SK-N-MC (cell line): Measurements from ENCODE around the gene PTPN12.

Experiments
- DNase-seq: peaks from one replicate; pipeline ENCODE4 v3.0.0-alpha.2; 2011; ENCODE audit warnings: low read depth, low spot score
- H3K27ac ChIP-seq: fragments of 200-600 bp; sonication (generic); 2 replicates; pipeline ENCODE4 v1.5.1; 2016; ENCODE audit warnings: mixed run types
- H3K36me3 ChIP-seq: fragments of 200-600 bp; sonication (generic); 2 replicates; pipeline ENCODE4 v1.6.1; 2017; ENCODE audit warnings: antibody characterized with exemption, low read length, mixed read lengths; ENCODE audit not compliant: insufficient read depth
- H3K4me3 ChIP-seq: fragments of 200-600 bp; sonication (generic); 2 replicates; pipeline ENCODE4 v1.5.1; 2016
- H3K9ac ChIP-seq: fragments of 200-600 bp; sonication (generic); 2 replicates; pipeline ENCODE4 v1.8.0; 2017; ENCODE audit warnings: mixed run types, mixed read lengths; ENCODE audit not compliant: insufficient read length
- H3K9me3 ChIP-seq: fragments of 200-600 bp; sonication (generic); 2 replicates; pipeline ENCODE4 v1.6.1; 2017; ENCODE audit warnings: low read depth, mild to moderate bottlenecking, antibody characterized with exemption, low read length, moderate library complexity, mixed read lengths
- EZH2 ChIP-seq: fragments of 200-600 bp; sonication (generic); IDR thresholded peaks from one replicate; pipeline ENCODE4 v1.6.1; 2017; ENCODE audit warnings: antibody characterized with exemption
- FOXP2 ChIP-seq: optimal IDR thresholded peaks from 2 replicates; pipeline ENCODE3; 2011; ENCODE audit warnings: mild to moderate bottlenecking, moderate library complexity; ENCODE audit not compliant: insufficient read depth; ENCODE audit errors: extremely low read length, control extremely low read depth
- POLR2AphosphoS5 ChIP-seq: IDR thresholded peaks from 2 replicates; pipeline ENCODE4 v1.6.1; 2012; ENCODE audit warnings: mild to moderate bottlenecking, low read depth, low read length, borderline replicate concordance

PTPN12 gene

DNA sequence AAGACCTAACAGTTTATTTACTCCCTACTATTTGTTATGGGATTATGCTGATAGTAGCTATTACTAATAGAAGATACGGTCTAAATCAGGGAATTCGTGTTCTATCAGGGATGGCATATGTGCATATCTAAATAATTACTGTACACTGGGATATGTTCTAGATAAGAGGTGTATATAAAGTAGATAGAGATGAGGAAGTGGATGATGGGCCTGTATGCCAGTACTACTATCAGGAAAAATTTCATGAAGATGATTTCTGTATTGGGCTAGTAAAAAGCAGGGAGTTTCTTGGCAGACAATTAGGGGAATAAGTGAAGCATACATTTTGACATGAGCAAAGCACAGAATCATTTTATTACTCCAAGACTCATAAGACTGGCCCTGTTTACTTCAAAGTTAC, 26.2 kb downstream of the PTPN12 start:
- TF ChIP-seq FOXP2 (no peak), POLR2AphosphoS5 (no peak), EZH2 (no peak)
- H3K27ac ChIP-seq, result no peak overlapping the region
- DNase-seq, result no peak
- no peaks in the 10 kb centered on the region for H3K9me3 ChIP-seq
- H3K36me3 ChIP-seq, result no peaks in the 10 kb centered on the region
- H3K9ac ChIP-seq, result no peak overlapping the region
- no peak overlapping the region for H3K4me3 ChIP-seq

DNA sequence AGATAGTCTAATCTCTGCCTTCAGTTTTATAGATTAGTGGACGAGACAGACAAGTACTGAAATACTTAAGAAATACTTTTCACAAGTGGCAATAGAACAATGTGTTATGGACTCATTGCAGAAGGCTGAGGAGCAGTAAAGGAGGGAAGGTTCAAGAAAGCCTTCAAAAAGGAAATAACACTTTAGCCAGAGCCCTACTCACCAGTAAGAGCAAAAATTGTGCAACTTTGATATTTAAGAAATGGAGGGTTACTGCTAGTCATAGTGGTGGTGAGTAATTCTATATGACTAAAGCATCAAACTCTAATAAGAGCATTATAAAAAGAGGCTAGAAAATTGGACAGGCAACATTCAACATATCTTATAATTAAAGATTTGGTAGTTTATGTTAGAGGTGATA, 28.8 kb downstream of the PTPN12 start:
- H3K4me3 ChIP-seq, result no peak overlapping the region
- H3K9ac ChIP-seq, result no peak overlapping the region
- H3K27ac ChIP-seq, result no peak overlapping the region
- no peak for DNase-seq
- H3K36me3 ChIP-seq, result no peaks in the 10 kb centered on the region
- H3K9me3 ChIP-seq, result no peaks in the 10 kb centered on the region
- TF ChIP-seq FOXP2 (no peak), POLR2AphosphoS5 (no peak)

DNA sequence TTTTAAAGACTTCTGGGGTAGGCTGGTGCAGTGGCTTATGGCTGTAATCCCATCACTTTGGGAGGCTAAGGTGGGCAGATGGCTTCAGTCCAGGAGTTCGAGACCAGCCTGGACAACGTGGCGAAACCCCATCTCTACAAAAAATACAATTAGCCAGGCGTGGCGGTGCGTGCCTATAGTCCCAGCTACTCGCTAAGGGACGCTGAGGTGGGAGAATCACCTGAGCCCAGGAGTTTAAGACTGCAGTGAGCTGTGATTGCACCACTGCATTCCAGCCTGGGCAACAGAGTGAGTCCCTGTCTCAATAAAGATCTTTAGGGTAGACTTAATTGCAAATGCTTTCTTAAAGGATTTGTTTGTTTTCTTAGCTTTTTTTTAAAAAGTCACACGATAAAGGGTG, 29.3 kb downstream of the PTPN12 start:
- Histone ChIP-seq H3K4me3 (no peak overlapping the region), H3K9me3 (no peaks in the 10 kb centered on the region), H3K9ac (no peak overlapping the region), H3K36me3 (no peaks in the 10 kb centered on the region), H3K27ac (no peak overlapping the region)
- TF ChIP-seq POLR2AphosphoS5, result no peak
- TF ChIP-seq EZH2, result no peak
- no peak for TF ChIP-seq FOXP2
- DNase-seq, result no peak

- H3K9ac ChIP-seq, result no peak overlapping the region
- no peak overlapping the region; the same call in 1 of the 2 replicates for H3K4me3 ChIP-seq
- TF ChIP-seq POLR2AphosphoS5 (no peak), FOXP2 (no peak), EZH2 (no peak)
- H3K36me3 ChIP-seq, result peaks cover 4% of the 10 kb centered on the region; the same call in 1 of the 2 replicates
- no peaks in the 10 kb centered on the region for H3K9me3 ChIP-seq
- DNase-seq, result no peak
- peak overlapping the region; percentile 89 for H3K27ac ChIP-seq
Measured at GRCh38 chr7:77569514-77570232, 32.6 kb downstream of the PTPN12 start.

DNA sequence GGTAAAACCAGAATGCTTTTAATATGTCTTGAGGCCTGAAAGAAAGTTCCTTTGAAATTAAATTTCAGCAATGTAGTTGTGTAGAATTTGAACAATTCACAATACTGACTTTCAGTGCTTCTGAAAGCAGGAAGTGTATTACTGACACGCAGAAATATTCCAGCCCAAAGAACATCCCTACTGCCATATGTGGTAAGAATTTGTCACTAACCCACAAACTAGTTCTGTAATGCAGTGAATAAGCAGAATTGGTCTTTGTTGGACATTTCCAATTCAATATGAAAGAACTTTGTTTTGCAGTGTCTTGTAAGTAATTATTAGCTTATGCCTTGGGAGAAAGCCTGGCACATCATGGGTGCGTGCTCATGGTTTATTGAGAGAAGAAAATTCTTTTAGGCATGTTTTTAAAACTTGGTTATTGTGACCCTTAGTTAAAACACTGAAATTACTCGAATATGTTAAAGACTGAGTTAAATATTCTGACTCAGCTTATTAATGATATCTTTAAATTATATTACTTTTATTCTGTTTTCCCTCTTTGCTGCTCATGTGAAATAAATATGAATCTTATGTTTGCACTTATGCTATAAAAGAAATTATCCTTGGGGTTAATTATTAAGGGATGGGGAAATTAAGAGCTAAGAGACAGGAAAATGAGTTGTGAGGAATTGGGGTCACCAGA, 33.4 kb downstream of the PTPN12 start:
- Histone ChIP-seq H3K9me3 (no peaks in the 10 kb centered on the region), H3K27ac (peak overlapping the region; percentile 89), H3K4me3 (peak overlapping the region; percentile 53), H3K9ac (peak overlapping the region; percentile 26), H3K36me3 (peaks cover 4% of the 10 kb centered on the region; the same call in 1 of the 2 replicates)
- DNase-seq, result peak; percentile 16
- TF ChIP-seq FOXP2 (no peak), EZH2 (no peak), POLR2AphosphoS5 (no peak)

DNA sequence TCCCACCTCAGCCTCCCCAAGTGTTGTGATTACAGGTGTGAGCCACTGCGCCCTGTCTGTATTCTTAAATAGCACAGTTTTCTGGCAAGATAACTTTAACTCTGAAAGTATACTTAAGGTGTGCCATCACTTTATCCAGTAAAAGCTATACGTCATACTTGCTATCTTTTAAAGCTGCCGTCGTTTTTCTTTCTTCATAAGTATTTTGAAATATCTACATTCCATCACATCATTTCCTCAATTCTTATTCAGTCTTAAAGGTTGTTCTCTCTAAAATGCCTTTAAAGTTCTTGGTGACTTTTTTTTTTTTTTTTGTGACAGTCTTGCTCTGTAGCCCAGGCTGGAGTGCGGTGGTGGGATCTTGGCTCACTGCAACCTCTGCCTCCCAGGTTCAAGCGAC, 34.7 kb downstream of the PTPN12 start:
- H3K36me3 ChIP-seq, result peaks cover 4% of the 10 kb centered on the region; the same call in 1 of the 2 replicates
- H3K27ac ChIP-seq, result no peak overlapping the region
- no peak for DNase-seq
- no peak overlapping the region for H3K9ac ChIP-seq
- H3K4me3 ChIP-seq, result no peak overlapping the region
- no peaks in the 10 kb centered on the region for H3K9me3 ChIP-seq
- no peak for TF ChIP-seq POLR2AphosphoS5
- no peak for TF ChIP-seq FOXP2
- no peak for TF ChIP-seq EZH2

DNA sequence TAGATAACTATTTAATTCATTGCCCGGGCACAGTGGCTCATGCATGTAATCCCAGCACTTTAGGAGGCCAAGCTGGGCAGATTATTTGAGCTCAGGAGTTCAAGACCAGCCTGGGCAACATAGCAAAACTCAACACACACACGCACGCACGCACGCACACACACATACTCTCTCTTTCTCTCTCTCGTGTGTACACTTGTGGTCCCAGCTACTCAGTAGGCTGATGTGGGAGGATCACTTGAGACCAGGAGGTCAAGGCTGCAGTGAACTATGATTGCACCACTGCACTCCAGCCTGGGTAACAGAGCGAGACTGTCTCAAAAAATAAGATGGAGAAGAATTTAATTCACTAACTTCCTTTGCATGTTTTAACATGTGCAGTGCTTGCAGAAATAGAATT, 38.1 kb downstream of the PTPN12 start:
- H3K36me3 ChIP-seq, result peaks cover 4% of the 10 kb centered on the region; the same call in 1 of the 2 replicates
- no peak overlapping the region for H3K4me3 ChIP-seq
- no peak overlapping the region for H3K9ac ChIP-seq
- no peak overlapping the region for H3K27ac ChIP-seq
- TF ChIP-seq EZH2 (no peak), FOXP2 (no peak), POLR2AphosphoS5 (no peak)
- H3K9me3 ChIP-seq, result no peaks in the 10 kb centered on the region
- DNase-seq, result no peak

GRCh38 chr7:77576856-77577255, 39.8 kb downstream of the PTPN12 start:
- Histone ChIP-seq H3K9me3 (no peaks in the 10 kb centered on the region), H3K9ac (no peak overlapping the region), H3K27ac (no peak overlapping the region), H3K4me3 (no peak overlapping the region), H3K36me3 (peaks cover 4% of the 10 kb centered on the region; the same call in 1 of the 2 replicates)
- no peak for DNase-seq
- TF ChIP-seq POLR2AphosphoS5, result no peak
- no peak for TF ChIP-seq FOXP2
- TF ChIP-seq EZH2, result no peak
